H1 (cell line): ENCODE measurements around the gene BMP4. TPM values are rescaled to one million over a fixed set of nuclear protein-coding genes. Genes with fewer than 3 reads are reported as not detected.

Experiments
- CTBP2 ChIP-seq: IDR thresholded peaks from 2 replicates; pipeline ENCODE4 v1.7.0; 2011; ENCODE audit warnings: borderline replicate concordance, mild to moderate bottlenecking, moderate library complexity, mixed read lengths, low read length; ENCODE audit not compliant: insufficient read depth, insufficient read length
- JUN ChIP-seq: IDR thresholded peaks from 2 replicates; pipeline ENCODE4 v1.6.1; 2011; ENCODE audit warnings: low read depth, mild to moderate bottlenecking, improper control_type of control experiment, low read length
- JUND ChIP-seq: IDR thresholded peaks from 2 replicates; pipeline ENCODE4 v1.6.1; 2011; ENCODE audit warnings: mild to moderate bottlenecking, improper control_type of control experiment, low read length
- KDM4A ChIP-seq: IDR thresholded peaks from one replicate; pipeline ENCODE4 v1.7.1; 2012; ENCODE audit warnings: low read depth, mild to moderate bottlenecking, moderate library complexity, low read length, inconsistent platforms; ENCODE audit not compliant: severe bottlenecking
- RXRA ChIP-seq: IDR thresholded peaks from 2 replicates; pipeline ENCODE4 v1.6.1; 2011; ENCODE audit warnings: low read depth, mild to moderate bottlenecking, low read length, moderate library complexity; ENCODE audit not compliant: insufficient read depth
- SIX5 ChIP-seq: IDR thresholded peaks from 2 replicates; pipeline ENCODE4 v1.6.1; 2011; ENCODE audit warnings: mild to moderate bottlenecking, low read depth, low read length
- SRF ChIP-seq: IDR thresholded peaks from 2 replicates; pipeline ENCODE4 v1.6.1; 2011; ENCODE audit warnings: mild to moderate bottlenecking, low read depth, low read length, moderate library complexity
- SUZ12 ChIP-seq: fragments of 200-600 bp; sonication (generic); IDR thresholded peaks from 2 replicates; pipeline ENCODE4 v1.6.1; 2012; ENCODE audit warnings: mild to moderate bottlenecking, inconsistent platforms, low read length, moderate library complexity, mixed read lengths
- TBP ChIP-seq: IDR thresholded peaks from 2 replicates; pipeline ENCODE4 v1.6.1; 2011; ENCODE audit warnings: low read depth, low read length, improper control_type of control experiment
- TCF12 ChIP-seq: IDR thresholded peaks from 2 replicates; pipeline ENCODE4 v1.6.1; 2011; ENCODE audit warnings: low read depth, mild to moderate bottlenecking, low read length
- polyA plus RNA-seq, 7 experiments: library from polyadenylated mRNA; depleted of rRNA in 3 of 7; stranded (reverse) in 5 of 7; unstranded in 2 of 7; fragments of >200 nt in 5 of 7; fragments of 200-250 nt in 2 of 7; gene quantifications; 1 replicate in 5 of 7; 2 replicates in 1 of 7; 4 replicates in 1 of 7; pipeline versions ENCODE4 v1.2.1 to v1.2.3, GENCODE V29; 2011 to 2013; ENCODE audit warnings: missing spikeins in 2 of 7, mixed read lengths in 2 of 7
- total RNA-seq: library from RNA; stranded (reverse); fragmentation: NEBNext Ultra II Directional; extraction: Animal tissue kit (Norgen Biotek cat#: 25700); gene quantifications from 2 replicates; pipeline ENCODE4 v1.2.1, GENCODE V29; 2021
- TF ChIP-seq, protein P1 (sequence below): fragments of 300-600 bp; sonication (generic); IDR thresholded peaks from 2 replicates; pipeline ENCODE4 v1.7.1; 2012; ENCODE audit warnings: low read length, moderate library complexity, mild to moderate bottlenecking, inconsistent platforms; ENCODE audit not compliant: insufficient replicate concordance

Gene BMP4
- total and polyA plus RNA-seq, 2 of the 8 experiments (the other 6 are each of a cell fraction or from before 2014, with no cell fraction given) = 2.3 to 5.4 TPM

DNA sequence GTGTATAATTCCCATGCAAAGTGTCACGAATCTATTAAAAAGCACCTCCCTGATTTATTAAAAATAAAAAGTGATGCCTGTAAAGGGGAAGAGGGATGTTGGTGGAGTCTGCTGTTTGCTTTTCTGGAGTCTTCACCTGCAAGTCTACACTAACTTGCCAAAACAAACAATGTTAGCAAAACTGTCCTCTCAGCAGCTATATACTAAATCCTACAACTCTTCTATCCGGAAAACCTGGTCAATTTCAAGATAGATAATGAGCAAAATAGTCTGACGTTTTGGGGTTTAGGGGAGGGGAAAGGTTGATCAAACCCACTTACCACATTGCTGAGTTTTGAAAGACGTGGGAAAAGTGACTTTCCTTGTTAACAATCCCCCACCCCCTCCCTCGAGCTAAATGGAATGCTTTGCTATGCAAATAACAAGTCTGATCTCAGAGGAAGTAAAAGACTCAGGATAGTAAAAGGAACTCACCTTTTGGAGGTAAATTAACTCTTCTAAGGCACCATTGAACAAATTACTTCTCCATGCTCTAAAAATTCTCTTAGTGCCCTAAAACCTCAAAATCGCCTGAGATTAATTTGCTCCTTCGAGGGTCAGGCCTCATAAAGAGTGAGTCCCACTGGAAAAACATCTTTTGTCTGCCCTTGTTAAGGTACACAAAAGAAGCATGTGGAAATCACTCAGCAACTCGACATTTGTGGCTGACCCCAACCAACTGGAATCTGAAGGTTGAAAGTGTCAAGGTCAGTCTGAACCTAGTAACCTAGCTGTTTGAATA, 13.5 kb downstream of the BMP4 start (continued):
- TF ChIP-seq, protein P1, sequence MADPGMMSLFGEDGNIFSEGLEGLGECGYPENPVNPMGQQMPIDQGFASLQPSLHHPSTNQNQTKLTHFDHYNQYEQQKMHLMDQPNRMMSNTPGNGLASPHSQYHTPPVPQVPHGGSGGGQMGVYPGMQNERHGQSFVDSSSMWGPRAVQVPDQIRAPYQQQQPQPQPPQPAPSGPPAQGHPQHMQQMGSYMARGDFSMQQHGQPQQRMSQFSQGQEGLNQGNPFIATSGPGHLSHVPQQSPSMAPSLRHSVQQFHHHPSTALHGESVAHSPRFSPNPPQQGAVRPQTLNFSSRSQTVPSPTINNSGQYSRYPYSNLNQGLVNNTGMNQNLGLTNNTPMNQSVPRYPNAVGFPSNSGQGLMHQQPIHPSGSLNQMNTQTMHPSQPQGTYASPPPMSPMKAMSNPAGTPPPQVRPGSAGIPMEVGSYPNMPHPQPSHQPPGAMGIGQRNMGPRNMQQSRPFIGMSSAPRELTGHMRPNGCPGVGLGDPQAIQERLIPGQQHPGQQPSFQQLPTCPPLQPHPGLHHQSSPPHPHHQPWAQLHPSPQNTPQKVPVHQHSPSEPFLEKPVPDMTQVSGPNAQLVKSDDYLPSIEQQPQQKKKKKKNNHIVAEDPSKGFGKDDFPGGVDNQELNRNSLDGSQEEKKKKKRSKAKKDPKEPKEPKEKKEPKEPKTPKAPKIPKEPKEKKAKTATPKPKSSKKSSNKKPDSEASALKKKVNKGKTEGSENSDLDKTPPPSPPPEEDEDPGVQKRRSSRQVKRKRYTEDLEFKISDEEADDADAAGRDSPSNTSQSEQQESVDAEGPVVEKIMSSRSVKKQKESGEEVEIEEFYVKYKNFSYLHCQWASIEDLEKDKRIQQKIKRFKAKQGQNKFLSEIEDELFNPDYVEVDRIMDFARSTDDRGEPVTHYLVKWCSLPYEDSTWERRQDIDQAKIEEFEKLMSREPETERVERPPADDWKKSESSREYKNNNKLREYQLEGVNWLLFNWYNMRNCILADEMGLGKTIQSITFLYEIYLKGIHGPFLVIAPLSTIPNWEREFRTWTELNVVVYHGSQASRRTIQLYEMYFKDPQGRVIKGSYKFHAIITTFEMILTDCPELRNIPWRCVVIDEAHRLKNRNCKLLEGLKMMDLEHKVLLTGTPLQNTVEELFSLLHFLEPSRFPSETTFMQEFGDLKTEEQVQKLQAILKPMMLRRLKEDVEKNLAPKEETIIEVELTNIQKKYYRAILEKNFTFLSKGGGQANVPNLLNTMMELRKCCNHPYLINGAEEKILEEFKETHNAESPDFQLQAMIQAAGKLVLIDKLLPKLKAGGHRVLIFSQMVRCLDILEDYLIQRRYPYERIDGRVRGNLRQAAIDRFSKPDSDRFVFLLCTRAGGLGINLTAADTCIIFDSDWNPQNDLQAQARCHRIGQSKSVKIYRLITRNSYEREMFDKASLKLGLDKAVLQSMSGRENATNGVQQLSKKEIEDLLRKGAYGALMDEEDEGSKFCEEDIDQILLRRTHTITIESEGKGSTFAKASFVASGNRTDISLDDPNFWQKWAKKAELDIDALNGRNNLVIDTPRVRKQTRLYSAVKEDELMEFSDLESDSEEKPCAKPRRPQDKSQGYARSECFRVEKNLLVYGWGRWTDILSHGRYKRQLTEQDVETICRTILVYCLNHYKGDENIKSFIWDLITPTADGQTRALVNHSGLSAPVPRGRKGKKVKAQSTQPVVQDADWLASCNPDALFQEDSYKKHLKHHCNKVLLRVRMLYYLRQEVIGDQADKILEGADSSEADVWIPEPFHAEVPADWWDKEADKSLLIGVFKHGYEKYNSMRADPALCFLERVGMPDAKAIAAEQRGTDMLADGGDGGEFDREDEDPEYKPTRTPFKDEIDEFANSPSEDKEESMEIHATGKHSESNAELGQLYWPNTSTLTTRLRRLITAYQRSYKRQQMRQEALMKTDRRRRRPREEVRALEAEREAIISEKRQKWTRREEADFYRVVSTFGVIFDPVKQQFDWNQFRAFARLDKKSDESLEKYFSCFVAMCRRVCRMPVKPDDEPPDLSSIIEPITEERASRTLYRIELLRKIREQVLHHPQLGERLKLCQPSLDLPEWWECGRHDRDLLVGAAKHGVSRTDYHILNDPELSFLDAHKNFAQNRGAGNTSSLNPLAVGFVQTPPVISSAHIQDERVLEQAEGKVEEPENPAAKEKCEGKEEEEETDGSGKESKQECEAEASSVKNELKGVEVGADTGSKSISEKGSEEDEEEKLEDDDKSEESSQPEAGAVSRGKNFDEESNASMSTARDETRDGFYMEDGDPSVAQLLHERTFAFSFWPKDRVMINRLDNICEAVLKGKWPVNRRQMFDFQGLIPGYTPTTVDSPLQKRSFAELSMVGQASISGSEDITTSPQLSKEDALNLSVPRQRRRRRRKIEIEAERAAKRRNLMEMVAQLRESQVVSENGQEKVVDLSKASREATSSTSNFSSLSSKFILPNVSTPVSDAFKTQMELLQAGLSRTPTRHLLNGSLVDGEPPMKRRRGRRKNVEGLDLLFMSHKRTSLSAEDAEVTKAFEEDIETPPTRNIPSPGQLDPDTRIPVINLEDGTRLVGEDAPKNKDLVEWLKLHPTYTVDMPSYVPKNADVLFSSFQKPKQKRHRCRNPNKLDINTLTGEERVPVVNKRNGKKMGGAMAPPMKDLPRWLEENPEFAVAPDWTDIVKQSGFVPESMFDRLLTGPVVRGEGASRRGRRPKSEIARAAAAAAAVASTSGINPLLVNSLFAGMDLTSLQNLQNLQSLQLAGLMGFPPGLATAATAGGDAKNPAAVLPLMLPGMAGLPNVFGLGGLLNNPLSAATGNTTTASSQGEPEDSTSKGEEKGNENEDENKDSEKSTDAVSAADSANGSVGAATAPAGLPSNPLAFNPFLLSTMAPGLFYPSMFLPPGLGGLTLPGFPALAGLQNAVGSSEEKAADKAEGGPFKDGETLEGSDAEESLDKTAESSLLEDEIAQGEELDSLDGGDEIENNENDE = no peak
- TF ChIP-seq KDM4A (no peak), JUND (no peak), TBP (no peak), CTBP2 (no peak), TCF12 (no peak), SUZ12 (no peak), SRF (no peak), RXRA (no peak), SIX5 (no peak), JUN (no peak)
